Activated B cell treated with CpG ODN at 0.5 μM for 24 hours (primary cell): ENCODE data around the gene SLC2A10. TPM values are rescaled to one million over a fixed set of nuclear protein-coding genes. Genes with fewer than 3 reads are reported as not detected.

ENCODE experiments used
- ATAC-seq: fragments of 200-7000 bp; cut with Tn5 transposase; one replicate; pipeline ENCODE4 v1.10.0; 2021; ENCODE audit warnings: low read depth, mild to moderate bottlenecking, moderate library complexity
- CTCF ChIA-PET: fragments of 350-600 bp; sonication (Branson Sonifier 250); formaldehyde crosslinking; loops from one replicate; lab custom pipeline; 2021; ENCODE audit warnings: antibody characterized with exemption; lab: Charles Lee
- POLR2A ChIA-PET: fragments of 350-600 bp; sonication (Branson Sonifier 250); formaldehyde crosslinking; loops from one replicate; lab custom pipeline; 2021; ENCODE audit warnings: antibody characterized with exemption; lab: Charles Lee
- DNase-seq: peaks from one replicate; pipeline ENCODE4 v3.0.0; 2022
- H3K27ac Mint-ChIP-seq: one replicate; pipeline ENCODE4 v1.8.0; 2020; ENCODE audit warnings: mixed read lengths
- H3K27me3 Mint-ChIP-seq: one replicate; pipeline ENCODE4 v1.8.0; 2021; ENCODE audit warnings: mixed read lengths
- H3K36me3 Mint-ChIP-seq: one replicate; pipeline ENCODE4 v1.8.0; 2021; ENCODE audit warnings: low read depth, mixed read lengths
- H3K4me1 Mint-ChIP-seq: one replicate; pipeline ENCODE4 v1.8.0; 2021; ENCODE audit warnings: mixed read lengths
- H3K4me3 Mint-ChIP-seq: one replicate; pipeline ENCODE4 v1.8.0; 2020; ENCODE audit warnings: mild to moderate bottlenecking, mixed read lengths
- H3K9me3 Mint-ChIP-seq: one replicate; pipeline ENCODE4 v1.8.0; 2020; ENCODE audit warnings: mixed read lengths
- CTCF ChIP-seq: fragments of 200-600 bp; IDR thresholded peaks from one replicate; pipeline ENCODE4 v1.8.0; 2022; ENCODE audit warnings: antibody characterized with exemption, mild to moderate bottlenecking
- intact Hi-C: fragments of 100-400 bp; cut with micrococcal nuclease; formaldehyde crosslinking; loops from one replicate; pipeline ENCODE4 v1.15.1; 2024
- total RNA-seq: library from RNA; stranded (reverse); gene quantifications from 2 replicates; pipeline ENCODE4 v1.2.3, GENCODE V29; 2022

Gene SLC2A10
- total RNA-seq, 1 donor from 2014 or later: not detected

- Mint-ChIP-seq H3K27ac (no peak overlapping the region), H3K4me1 (peaks cover 6% of the 10 kb centered on the region), H3K4me3 (no peak overlapping the region), H3K36me3 (no peaks in the 10 kb centered on the region), H3K27me3 (peaks cover 43% of the 10 kb centered on the region), H3K9me3 (no peaks in the 10 kb centered on the region)
- ChIA-PET POLR2A (no interaction called here), CTCF (no interaction called here)
- intact Hi-C loops: no loop called here
- no peak for TF ChIP-seq CTCF
- DNase-seq (no peak), ATAC-seq (no peak)
Observed at GRCh38 chr20:46713957-46714834, 4.7 kb downstream of the SLC2A10 start.

GRCh38 chr20:46715292-46715756, 5.9 kb downstream of the SLC2A10 start:
- ATAC-seq (no peak), DNase-seq (no peak)
- Mint-ChIP-seq H3K27ac (no peak overlapping the region), H3K27me3 (peaks cover 37% of the 10 kb centered on the region), H3K4me1 (no peaks in the 10 kb centered on the region), H3K9me3 (peaks cover 4% of the 10 kb centered on the region), H3K36me3 (no peaks in the 10 kb centered on the region), H3K4me3 (no peak overlapping the region)
- CTCF ChIA-PET: no interaction called here
- POLR2A ChIA-PET: no interaction called here
- TF ChIP-seq CTCF: no peak
- intact Hi-C loops: no loop called here

GRCh38 chr20:46717818-46718541, 8.5 kb downstream of the SLC2A10 start:
- DNase-seq (no peak), ATAC-seq (no peak)
- H3K4me3 Mint-ChIP-seq: no peak overlapping the region
- intact Hi-C loops: no loop called here
- no peaks in the 10 kb centered on the region for H3K4me1 Mint-ChIP-seq
- peaks cover 6% of the 10 kb centered on the region for H3K9me3 Mint-ChIP-seq
- no peaks in the 10 kb centered on the region for H3K36me3 Mint-ChIP-seq
- H3K27me3 Mint-ChIP-seq: peaks cover 26% of the 10 kb centered on the region
- no peak overlapping the region for H3K27ac Mint-ChIP-seq
- ChIA-PET CTCF (no interaction called here), POLR2A (no interaction called here)
- no peak for TF ChIP-seq CTCF

- CTCF ChIA-PET: no interaction called here
- H3K4me1 Mint-ChIP-seq: no peaks in the 10 kb centered on the region
Observed at GRCh38 chr20:46720019-46720418, 10.6 kb downstream of the SLC2A10 start.

More at GRCh38 chr20:46720019-46720418, 10.6 kb downstream of the SLC2A10 start:
- no peak for TF ChIP-seq CTCF
- H3K9me3 Mint-ChIP-seq: peaks cover 6% of the 10 kb centered on the region
- intact Hi-C loops: no loop called here
- H3K4me3 Mint-ChIP-seq: no peak overlapping the region
- no peak overlapping the region for H3K27ac Mint-ChIP-seq
- ATAC-seq (no peak), DNase-seq (no peak)
- POLR2A ChIA-PET: no interaction called here
- H3K36me3 Mint-ChIP-seq: no peaks in the 10 kb centered on the region
- H3K27me3 Mint-ChIP-seq: peaks cover 8% of the 10 kb centered on the region
